Epithelial cell of proximal tubule (primary cell): ENCODE measurements around the gene GLYR1. TPM values are rescaled to one million over a fixed set of nuclear protein-coding genes. Genes with fewer than 3 reads are reported as not detected.

Source experiments
- DNase-seq: peaks from one replicate; pipeline ENCODE4 v3.0.0-alpha.2; 2011; ENCODE audit warnings: low read depth
- H3K4me3 ChIP-seq: 2 replicates; pipeline ENCODE4 v1.5.1; 2011; ENCODE audit warnings: low read depth, mild to moderate bottlenecking, low read length
- total RNA-seq: library from RNA; depleted of rRNA; stranded (reverse); fragments of >200 nt; gene quantifications from 2 replicates; pipeline ENCODE4 v1.2.3, GENCODE V29; 2015
- TF ChIP-seq, protein P1 (sequence below): conservative IDR thresholded peaks from 2 replicates; pipeline ENCODE4 v1.5.1; 2012; ENCODE audit warnings: low read depth, mild to moderate bottlenecking, low read length

Gene GLYR1
- total RNA-seq, 1 donor from 2014 or later = 33.1 TPM

DNA sequence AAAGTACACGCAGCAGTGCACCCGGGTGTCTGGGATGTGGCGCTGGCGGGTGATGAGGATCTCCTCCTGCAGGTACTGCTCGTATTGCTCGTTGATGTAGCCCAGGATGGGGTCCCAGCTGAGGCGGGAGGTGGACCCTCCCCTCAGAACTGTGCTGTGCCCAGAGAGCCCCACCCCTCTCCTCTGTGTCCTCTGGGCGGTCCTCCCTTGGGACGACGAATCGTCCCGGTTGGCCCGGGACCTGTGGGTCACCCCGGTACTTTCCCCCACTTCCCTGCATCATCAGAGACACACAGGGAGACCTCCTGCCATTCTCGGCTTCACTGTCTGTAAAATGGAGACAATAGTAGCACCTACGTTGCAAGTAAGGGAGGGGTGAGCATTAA is 63.1 kb downstream of the GLYR1 start:
- H3K4me3 ChIP-seq = no peak overlapping the region
- DNase-seq = no peak
- TF ChIP-seq, protein P1, sequence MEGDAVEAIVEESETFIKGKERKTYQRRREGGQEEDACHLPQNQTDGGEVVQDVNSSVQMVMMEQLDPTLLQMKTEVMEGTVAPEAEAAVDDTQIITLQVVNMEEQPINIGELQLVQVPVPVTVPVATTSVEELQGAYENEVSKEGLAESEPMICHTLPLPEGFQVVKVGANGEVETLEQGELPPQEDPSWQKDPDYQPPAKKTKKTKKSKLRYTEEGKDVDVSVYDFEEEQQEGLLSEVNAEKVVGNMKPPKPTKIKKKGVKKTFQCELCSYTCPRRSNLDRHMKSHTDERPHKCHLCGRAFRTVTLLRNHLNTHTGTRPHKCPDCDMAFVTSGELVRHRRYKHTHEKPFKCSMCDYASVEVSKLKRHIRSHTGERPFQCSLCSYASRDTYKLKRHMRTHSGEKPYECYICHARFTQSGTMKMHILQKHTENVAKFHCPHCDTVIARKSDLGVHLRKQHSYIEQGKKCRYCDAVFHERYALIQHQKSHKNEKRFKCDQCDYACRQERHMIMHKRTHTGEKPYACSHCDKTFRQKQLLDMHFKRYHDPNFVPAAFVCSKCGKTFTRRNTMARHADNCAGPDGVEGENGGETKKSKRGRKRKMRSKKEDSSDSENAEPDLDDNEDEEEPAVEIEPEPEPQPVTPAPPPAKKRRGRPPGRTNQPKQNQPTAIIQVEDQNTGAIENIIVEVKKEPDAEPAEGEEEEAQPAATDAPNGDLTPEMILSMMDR = no peak

DNA sequence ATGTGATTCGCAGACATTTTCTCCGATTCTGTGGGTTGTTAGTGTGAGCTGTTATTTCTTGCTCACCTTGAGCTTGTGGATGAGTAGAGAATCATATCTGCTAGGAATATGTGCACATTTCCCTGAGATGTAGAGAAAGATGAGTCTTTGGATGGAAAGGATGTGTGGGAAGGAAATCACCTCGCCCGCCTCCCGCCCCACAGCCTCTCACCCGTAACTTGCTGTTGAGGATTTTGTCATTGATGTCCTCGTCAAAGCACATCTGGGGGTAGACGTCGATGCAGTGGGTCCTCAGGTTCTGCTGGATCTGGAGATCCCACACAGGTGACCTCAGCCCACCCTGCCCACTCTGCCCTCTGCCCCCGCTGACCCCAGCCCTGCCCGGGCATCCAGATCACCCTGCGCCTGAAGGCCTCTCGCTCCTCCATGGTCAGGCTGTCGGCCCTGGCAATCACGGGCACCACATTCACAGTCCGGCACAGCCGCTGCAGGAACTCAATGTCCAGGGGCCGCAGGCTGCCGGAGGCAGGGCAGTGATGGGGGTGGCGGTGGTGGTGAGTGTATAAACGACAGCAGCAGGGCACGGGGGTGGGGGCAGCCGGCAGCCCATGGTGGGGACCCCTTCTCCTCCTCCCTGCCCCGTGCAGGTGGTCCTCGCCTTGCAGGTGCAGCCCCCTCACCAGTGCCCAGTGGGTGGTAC is 63.7 kb downstream of the GLYR1 start:
- TF ChIP-seq, protein P1 = no peak
- H3K4me3 ChIP-seq = no peak overlapping the region
- no peak for DNase-seq

DNA sequence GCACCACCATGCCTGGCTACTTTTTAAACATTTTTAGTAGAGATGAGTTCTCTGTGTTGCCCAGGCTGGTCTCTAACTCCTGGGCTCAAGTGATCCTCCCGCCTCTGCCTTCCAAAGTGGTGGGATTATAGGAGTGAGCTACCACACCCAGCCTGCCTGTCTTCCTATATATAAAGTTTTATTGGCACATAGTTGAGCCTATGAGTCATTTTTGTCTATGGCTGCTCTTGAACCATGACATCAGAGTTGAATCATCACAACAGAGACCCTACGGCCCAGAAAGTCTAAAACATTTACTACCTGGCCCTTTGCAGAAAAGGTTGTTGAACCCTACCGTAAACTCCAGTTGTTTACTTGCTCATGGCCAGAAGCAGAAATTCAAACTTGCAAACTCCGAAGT is 66.9 kb downstream of the GLYR1 start:
- TF ChIP-seq, protein P1 = no peak
- DNase-seq = no peak
- H3K4me3 ChIP-seq = no peak overlapping the region

DNA sequence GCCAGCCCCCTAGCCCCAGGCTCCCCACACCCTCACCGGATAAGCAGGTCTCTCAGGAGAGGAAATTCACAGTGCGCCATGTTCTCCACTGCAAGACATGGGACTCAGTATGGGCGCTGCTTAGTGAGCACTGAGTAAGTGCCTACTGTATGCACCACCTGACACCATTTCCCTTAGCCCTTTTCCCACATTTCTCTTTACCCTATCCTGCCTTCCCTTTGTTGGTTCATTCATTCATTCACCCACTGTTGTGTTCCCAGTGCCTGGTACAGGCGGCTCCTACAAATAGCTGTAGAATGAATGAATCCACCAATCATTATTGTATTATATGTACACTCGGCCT is 69.1 kb downstream of the GLYR1 start:
- no peak for DNase-seq
- H3K4me3 ChIP-seq = no peak overlapping the region
- TF ChIP-seq, protein P1 = no peak

DNA sequence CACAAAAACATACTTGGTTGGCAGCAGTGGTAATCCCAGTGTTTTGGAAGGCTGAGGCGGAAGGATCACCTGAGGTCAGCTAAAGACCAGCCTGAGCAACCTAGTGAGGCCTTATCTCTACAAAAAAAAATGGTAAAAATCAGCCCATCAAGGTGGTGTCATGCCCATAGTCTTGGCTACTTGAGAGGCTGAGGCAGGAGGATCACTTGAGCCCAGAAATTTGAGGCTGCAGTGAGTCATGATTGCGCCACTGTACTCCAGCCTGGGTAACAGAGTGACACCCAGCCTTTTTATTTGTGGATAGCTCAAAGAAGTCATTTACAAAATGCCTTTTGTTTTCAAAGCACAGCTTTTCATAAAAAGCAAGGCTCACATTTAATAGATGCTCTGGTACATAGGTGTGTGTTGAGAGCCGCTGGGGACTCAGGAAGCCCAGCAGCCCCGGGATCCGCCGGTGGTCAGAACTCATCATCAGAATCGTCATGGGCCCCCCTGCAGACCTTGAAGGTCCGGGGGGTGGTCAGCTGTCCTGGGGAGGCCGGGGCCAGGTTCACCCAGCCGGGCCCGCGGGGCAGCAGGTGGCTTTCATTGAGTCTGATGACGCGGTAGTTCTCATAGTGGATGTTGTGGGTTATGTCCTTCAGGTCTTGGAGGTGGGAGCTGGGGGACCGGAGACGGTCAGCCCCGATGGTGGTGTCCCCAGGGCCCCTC is 69.6 kb downstream of the GLYR1 start:
- no peak overlapping the region for H3K4me3 ChIP-seq
- no peak for DNase-seq
- TF ChIP-seq, protein P1 = no peak

DNA sequence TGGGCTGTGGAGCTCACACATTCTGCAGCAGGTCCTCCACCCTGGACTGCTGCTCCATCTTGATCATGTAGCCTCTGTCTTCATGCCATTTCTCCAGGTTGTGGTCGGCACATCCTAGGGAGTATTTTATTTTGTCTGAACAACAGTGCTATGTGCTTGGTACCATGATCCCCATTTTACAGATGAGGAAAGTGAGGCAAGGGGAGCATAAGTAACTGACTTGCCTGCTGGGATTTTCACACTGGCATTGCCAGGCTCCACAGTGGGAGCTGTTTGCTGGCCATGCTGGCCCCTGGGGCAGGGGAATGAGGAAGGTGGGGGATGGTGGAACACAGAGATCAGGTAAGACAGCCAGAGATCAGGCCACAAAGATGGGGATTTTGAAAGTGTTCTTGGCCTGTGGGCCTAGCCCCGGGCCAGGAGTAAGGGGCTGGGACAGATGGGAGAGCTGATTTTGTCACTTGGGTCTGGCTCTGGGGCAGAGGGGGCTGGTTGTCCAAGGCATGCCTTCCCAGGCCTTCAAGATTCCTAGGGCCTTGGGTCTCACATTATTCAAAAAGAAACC is 70.9 kb downstream of the GLYR1 start:
- H3K4me3 ChIP-seq = no peak overlapping the region
- TF ChIP-seq, protein P1 = no peak
- DNase-seq = no peak
